B cell (primary cell): ENCODE data around the gene INTS7. TPM values are rescaled to one million over a fixed set of nuclear protein-coding genes. Genes with fewer than 3 reads are reported as not detected.

ENCODE experiments used
- ATAC-seq: fragments of 200-7000 bp; cut with Tn5 transposase; one replicate; pipeline ENCODE4 v1.10.0; 2021; ENCODE audit warnings: low read depth, mild to moderate bottlenecking, moderate number of reproducible peaks, moderate library complexity
- CTCF ChIA-PET: fragments of 350-600 bp; sonication (Branson Sonifier 250); formaldehyde crosslinking; loops from one replicate; lab custom pipeline; 2021; ENCODE audit warnings: antibody characterized with exemption, inconsistent platforms; lab: Charles Lee
- POLR2A ChIA-PET: fragments of 350-600 bp; sonication (Branson Sonifier 250); formaldehyde crosslinking; loops from one replicate; lab custom pipeline; 2021; ENCODE audit warnings: antibody characterized with exemption; lab: Charles Lee
- DNase-seq: peaks from one replicate; pipeline ENCODE4 v3.0.0; 2013
- H2AFZ ChIP-seq: 2 replicates; pipeline ENCODE4 v1.6.1; 2012; ENCODE audit warnings: mild to moderate bottlenecking, low read depth, low read length; ENCODE audit not compliant: insufficient read depth, poor library complexity, severe bottlenecking
- H3K27ac ChIP-seq, 2 donors: 1 replicate in 1 of 2; 2 replicates in 1 of 2; pipeline ENCODE4 v1.5.1; 2012 to 2013; ENCODE audit warnings: low read length in 2 of 2, mild to moderate bottlenecking in 2 of 2, moderate library complexity in 1 of 2
- H3K27me3 ChIP-seq, 4 experiments: fragments of 200-600 bp in 1 of 4; sonication (generic) in 1 of 4; replicated peaks in 1 of 4; 1 replicate in 2 of 4; 2 replicates in 2 of 4; pipeline versions ENCODE4 v1.6.1 to v1.7.0; 2013 to 2016; ENCODE audit warnings: low read length in 3 of 4, mild to moderate bottlenecking in 2 of 4, mixed read lengths in 1 of 4, moderate library complexity in 1 of 4; ENCODE audit not compliant: insufficient read depth in 4 of 4, control insufficient read depth in 3 of 4; ENCODE audit errors: control extremely low read depth in 1 of 4
- H3K36me3 ChIP-seq, 2 experiments: replicated peaks in 1 of 2; 1 replicate in 1 of 2; 2 replicates in 1 of 2; pipeline versions ENCODE4 v1.6.1 to v1.7.1; 2013; ENCODE audit warnings: low read length in 1 of 2; ENCODE audit not compliant: insufficient read depth in 2 of 2, control insufficient read depth in 1 of 2; ENCODE audit errors: control extremely low read depth in 1 of 2, extremely low read depth in 1 of 2
- H3K4me1 ChIP-seq, 2 donors: fragments of 200-600 bp in 1 of 2; sonication (generic) in 1 of 2; 1 replicate in 1 of 2; 2 replicates in 1 of 2; pipeline versions ENCODE4 v1.5.1 to v1.6.1; 2013 to 2017; ENCODE audit warnings: low read length in 2 of 2; ENCODE audit not compliant: control insufficient read depth in 2 of 2, insufficient read depth in 2 of 2
- H3K4me2 ChIP-seq: replicated peaks from 2 replicates; pipeline ENCODE3; 2012; ENCODE audit warnings: mild to moderate bottlenecking, low read depth, low read length; ENCODE audit not compliant: poor library complexity, severe bottlenecking
- H3K4me3 ChIP-seq, 5 experiments: fragments of 200-600 bp in 1 of 5; sonication (generic) in 1 of 5; 1 replicate in 3 of 5; 2 replicates in 2 of 5; pipeline versions ENCODE4 v1.5.1 to v1.7.0; 2011 to 2016; ENCODE audit warnings: low read length in 4 of 5, mild to moderate bottlenecking in 4 of 5, low read depth in 2 of 5, control low read depth in 1 of 5, moderate library complexity in 1 of 5; ENCODE audit not compliant: insufficient read depth in 1 of 5; ENCODE audit errors: control extremely low read depth in 1 of 5, extremely low read depth in 1 of 5
- H3K79me2 ChIP-seq: fragments of 200-600 bp; sonication (generic); one replicate; pipeline ENCODE4 v1.6.0; 2016; ENCODE audit warnings: low read length; ENCODE audit not compliant: control insufficient read depth, insufficient read depth
- H3K9ac ChIP-seq: fragments of 200-600 bp; sonication (generic); 2 replicates; pipeline ENCODE4 v1.6.1; 2017; ENCODE audit warnings: mild to moderate bottlenecking, low read length, moderate library complexity
- H3K9me3 ChIP-seq, 3 donors: one replicate each; pipeline versions ENCODE4 v1.6.1 to v1.7.1; 2013; ENCODE audit warnings: low read length in 2 of 3; ENCODE audit not compliant: control insufficient read depth in 2 of 3, insufficient read depth in 1 of 3; ENCODE audit errors: control extremely low read depth in 1 of 3
- H4K20me1 ChIP-seq: 2 replicates; pipeline ENCODE4 v1.6.0; 2012; ENCODE audit warnings: mild to moderate bottlenecking, low read length; ENCODE audit not compliant: insufficient read depth, control insufficient read depth, poor library complexity, severe bottlenecking
- H3K27ac Mint-ChIP-seq: one replicate; pipeline ENCODE4 v1.8.0; 2021; ENCODE audit warnings: mixed read lengths
- H3K27me3 Mint-ChIP-seq: one replicate; pipeline ENCODE4 v1.8.0; 2021; ENCODE audit warnings: mixed read lengths
- H3K4me1 Mint-ChIP-seq: one replicate; pipeline ENCODE4 v1.8.0; 2021; ENCODE audit warnings: mixed read lengths
- H3K4me3 Mint-ChIP-seq: one replicate; pipeline ENCODE4 v1.8.0; 2021; ENCODE audit warnings: mixed read lengths
- H3K9me3 Mint-ChIP-seq: one replicate; pipeline ENCODE4 v1.8.0; 2022; ENCODE audit warnings: mixed read lengths; ENCODE audit not compliant: insufficient read depth
- CTCF ChIP-seq: fragments of 200-600 bp; IDR thresholded peaks from one replicate; pipeline ENCODE4 v1.8.0; 2022; ENCODE audit warnings: antibody characterized with exemption, mild to moderate bottlenecking
- EZH2 ChIP-seq: IDR thresholded peaks from 2 replicates; pipeline ENCODE4 v1.6.1; 2012; ENCODE audit warnings: borderline replicate concordance, low read depth, mild to moderate bottlenecking, moderate library complexity, low read length; ENCODE audit not compliant: insufficient read depth, poor library complexity, severe bottlenecking
- WGBS: methylation state at CpG from one replicate; pipeline ENCODE4 v1.1.5; 2013; ENCODE audit warnings: missing lambda C conversion rate; ENCODE audit not compliant: insufficient coverage; 5-methylcytosine and 5-hydroxymethylcytosine counted together
- intact Hi-C: fragments of 100-400 bp; cut with micrococcal nuclease; formaldehyde crosslinking; loops from one replicate; pipeline ENCODE4 v1.10.0; 2022
- polyA plus RNA-seq: library from polyadenylated mRNA; depleted of rRNA; stranded (reverse); fragments of >200 nt; gene quantifications from 2 replicates; pipeline ENCODE4 v1.2.3, GENCODE V29; 2012
- total RNA-seq, 2 donors: library from RNA; stranded (reverse); fragments of 120-200 nt in 1 of 2; gene quantifications; 1 replicate in 1 of 2; 2 replicates in 1 of 2; pipeline versions ENCODE4 v1.2.3 to v1.2.4, GENCODE V29; 2013 to 2022

The INTS7 gene
- total and polyA plus RNA-seq, 2 donors (not counting 1 experiment from before 2014, with no cell fraction given) = 8.3 to 19.2 TPM

GRCh38 chr1:211932933-211933254 lies 102.5 kb downstream of the INTS7 start:
- no peak overlapping the region for H3K27ac ChIP-seq
- intact Hi-C loops = no loop called here
- no peaks in the 10 kb centered on the region for H3K9me3 Mint-ChIP-seq
- TF ChIP-seq EZH2 (no peak), CTCF (no peak)
- no peak overlapping the region for H2AFZ ChIP-seq
- no peak overlapping the region for H3K4me2 ChIP-seq
- DNase-seq = no peak
- H3K36me3 ChIP-seq = no peaks in the 10 kb centered on the region
- ATAC-seq = no peak
- H3K4me3 Mint-ChIP-seq = no peak overlapping the region
- no peaks in the 10 kb centered on the region for H3K79me2 ChIP-seq
- H3K27me3 Mint-ChIP-seq = no peaks in the 10 kb centered on the region
- H3K9me3 ChIP-seq = no peaks in the 10 kb centered on the region
- no peaks in the 10 kb centered on the region for H3K27me3 ChIP-seq
- H4K20me1 ChIP-seq = no peaks in the 10 kb centered on the region
- CTCF ChIA-PET = no interaction called here
- H3K4me1 ChIP-seq = peaks cover 6 to 15% of the 10 kb centered on the region in 2 donors
- POLR2A ChIA-PET = no interaction called here
- H3K27ac Mint-ChIP-seq = no peak overlapping the region
- H3K4me1 Mint-ChIP-seq = peaks cover 18% of the 10 kb centered on the region
- H3K4me3 ChIP-seq = no peak overlapping the region
- no peak overlapping the region for H3K9ac ChIP-seq

- Histone ChIP-seq H4K20me1 (no peaks in the 10 kb centered on the region), H2AFZ (no peak overlapping the region), H3K27ac (no peak overlapping the region), H3K27me3 (no peaks in the 10 kb centered on the region), H3K4me1 (peaks cover 6 to 15% of the 10 kb centered on the region in 2 donors), H3K36me3 (no peaks in the 10 kb centered on the region), H3K9me3 (no peaks in the 10 kb centered on the region), H3K4me2 (no peak overlapping the region), H3K79me2 (no peaks in the 10 kb centered on the region), H3K9ac (no peak overlapping the region), H3K4me3 (no peak overlapping the region)
- ChIA-PET POLR2A (interaction anchor here (0.7 kb wide), 1 partner anchor 103 kb away, joined by 3 read pairs; the partner anchor contains the start of genes DTL and INTS7), CTCF (no interaction called here)
- H3K4me1 Mint-ChIP-seq = peaks cover 17% of the 10 kb centered on the region
- DNase-seq = no peak
- no peak for ATAC-seq
- H3K4me3 Mint-ChIP-seq = no peak overlapping the region
- intact Hi-C loops = no loop called here
- no peaks in the 10 kb centered on the region for H3K9me3 Mint-ChIP-seq
- no peak overlapping the region for H3K27ac Mint-ChIP-seq
- no peaks in the 10 kb centered on the region for H3K27me3 Mint-ChIP-seq
- TF ChIP-seq CTCF = no peak
- no peak for TF ChIP-seq EZH2
- WGBS = 100% methylated on average over 6 of the region's 9 CpGs
Measured at GRCh38 chr1:211932231-211932932, 103.0 kb downstream of the INTS7 start.
